GM12872 (cell line): Measurements from ENCODE around the gene TOM1.
A peak's percentile ranks its signal among the peaks of the same experiment; 100 is the strongest.

Source experiments
- TF ChIP-seq, protein P1 (sequence below): IDR thresholded peaks from 3 replicates; pipeline ENCODE4 v1.5.1; 2011; ENCODE audit warnings: low read depth, mild to moderate bottlenecking, low read length, moderate library complexity; ENCODE audit not compliant: insufficient read depth

Gene TOM1

GRCh38 chr22:35299673-35300499, at the start of gene TOM1:
TOM1 (plus strand) TSS chr22:35299894; CDS start chr22:35299929, 35 bp downstream.
- TF ChIP-seq, protein P1, sequence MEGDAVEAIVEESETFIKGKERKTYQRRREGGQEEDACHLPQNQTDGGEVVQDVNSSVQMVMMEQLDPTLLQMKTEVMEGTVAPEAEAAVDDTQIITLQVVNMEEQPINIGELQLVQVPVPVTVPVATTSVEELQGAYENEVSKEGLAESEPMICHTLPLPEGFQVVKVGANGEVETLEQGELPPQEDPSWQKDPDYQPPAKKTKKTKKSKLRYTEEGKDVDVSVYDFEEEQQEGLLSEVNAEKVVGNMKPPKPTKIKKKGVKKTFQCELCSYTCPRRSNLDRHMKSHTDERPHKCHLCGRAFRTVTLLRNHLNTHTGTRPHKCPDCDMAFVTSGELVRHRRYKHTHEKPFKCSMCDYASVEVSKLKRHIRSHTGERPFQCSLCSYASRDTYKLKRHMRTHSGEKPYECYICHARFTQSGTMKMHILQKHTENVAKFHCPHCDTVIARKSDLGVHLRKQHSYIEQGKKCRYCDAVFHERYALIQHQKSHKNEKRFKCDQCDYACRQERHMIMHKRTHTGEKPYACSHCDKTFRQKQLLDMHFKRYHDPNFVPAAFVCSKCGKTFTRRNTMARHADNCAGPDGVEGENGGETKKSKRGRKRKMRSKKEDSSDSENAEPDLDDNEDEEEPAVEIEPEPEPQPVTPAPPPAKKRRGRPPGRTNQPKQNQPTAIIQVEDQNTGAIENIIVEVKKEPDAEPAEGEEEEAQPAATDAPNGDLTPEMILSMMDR, result no peak

- TF ChIP-seq, protein P1, result no peak
Measured at GRCh38 chr22:35250156-35250555, 49.5 kb upstream of the TOM1 start.

DNA sequence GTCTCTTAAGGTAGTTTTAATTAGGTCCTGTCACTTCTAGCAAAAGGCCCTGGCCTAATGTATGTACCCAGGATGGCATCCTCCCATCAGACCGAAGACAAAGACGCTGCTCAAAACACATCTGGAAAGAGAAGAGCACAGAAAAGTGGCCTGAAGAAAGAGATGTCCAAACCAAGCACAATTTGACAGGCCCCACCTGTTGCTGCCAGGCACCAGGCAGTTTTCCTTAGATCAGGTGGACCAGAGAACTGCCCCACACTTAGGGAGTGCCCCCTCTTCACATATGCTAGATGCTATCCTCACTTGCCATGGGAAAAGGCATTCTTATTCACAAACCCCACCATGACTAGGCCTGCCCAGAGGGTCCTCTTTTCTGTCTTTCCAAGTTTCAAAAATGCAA, 45.7 kb upstream of the TOM1 start:
- TF ChIP-seq, protein P1, result no peak

- TF ChIP-seq, protein P1, result no peak
Measured at GRCh38 chr22:35257002-35257320, 42.7 kb upstream of the TOM1 start.

DNA sequence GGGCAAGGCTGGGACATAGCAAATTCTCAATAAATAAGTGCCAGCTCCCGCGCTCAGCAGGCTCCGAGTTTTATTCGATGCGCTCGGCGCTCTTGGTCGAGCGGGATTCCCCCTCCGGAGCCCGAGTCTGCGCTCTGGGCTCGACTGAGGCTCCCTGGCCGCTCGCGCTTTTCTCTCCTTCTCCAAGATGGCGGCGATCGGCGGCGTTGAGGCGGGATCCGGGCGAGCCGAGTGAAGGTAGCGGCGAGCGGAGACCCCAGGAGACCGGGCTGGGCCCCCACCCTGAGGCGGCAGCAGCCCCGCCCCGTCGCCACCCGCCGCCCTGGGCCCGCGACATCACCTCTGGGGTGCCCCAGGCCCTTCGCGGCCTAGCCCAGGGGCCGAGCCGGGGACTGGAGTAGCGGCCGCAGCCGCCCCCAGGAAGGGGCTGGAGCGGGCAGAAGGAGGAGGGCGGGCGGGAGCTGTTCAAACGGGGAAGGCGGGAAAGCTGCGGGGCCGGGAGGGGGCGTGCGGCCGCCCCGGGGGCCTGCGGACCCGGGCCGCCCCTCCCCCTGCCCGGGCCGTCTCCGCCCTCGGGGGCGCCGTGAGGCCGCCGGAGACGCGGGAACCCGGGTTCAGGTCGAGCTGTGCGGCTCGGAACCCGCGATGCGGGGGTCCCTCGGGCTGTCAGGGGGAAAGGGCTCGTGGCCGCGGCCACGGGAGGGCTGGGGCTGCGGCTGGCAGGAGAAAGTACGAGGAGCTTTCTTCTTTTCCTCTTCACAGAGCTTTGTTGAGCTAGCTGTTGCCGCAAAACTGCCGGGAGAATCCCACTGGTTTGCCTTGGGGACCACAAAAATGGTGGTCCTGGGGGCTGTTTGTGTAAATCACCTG, 42.1 kb upstream of the TOM1 start, which contains the start of gene HMGXB4:
TSS of gene HMGXB4 (plus strand) at position 173 of the 870 bp plus-strand sequence. CDS start 4,898 bp downstream, outside the sequence.
- TF ChIP-seq, protein P1, result peak; percentile 16; the same call in 1 of the 3 replicates

DNA sequence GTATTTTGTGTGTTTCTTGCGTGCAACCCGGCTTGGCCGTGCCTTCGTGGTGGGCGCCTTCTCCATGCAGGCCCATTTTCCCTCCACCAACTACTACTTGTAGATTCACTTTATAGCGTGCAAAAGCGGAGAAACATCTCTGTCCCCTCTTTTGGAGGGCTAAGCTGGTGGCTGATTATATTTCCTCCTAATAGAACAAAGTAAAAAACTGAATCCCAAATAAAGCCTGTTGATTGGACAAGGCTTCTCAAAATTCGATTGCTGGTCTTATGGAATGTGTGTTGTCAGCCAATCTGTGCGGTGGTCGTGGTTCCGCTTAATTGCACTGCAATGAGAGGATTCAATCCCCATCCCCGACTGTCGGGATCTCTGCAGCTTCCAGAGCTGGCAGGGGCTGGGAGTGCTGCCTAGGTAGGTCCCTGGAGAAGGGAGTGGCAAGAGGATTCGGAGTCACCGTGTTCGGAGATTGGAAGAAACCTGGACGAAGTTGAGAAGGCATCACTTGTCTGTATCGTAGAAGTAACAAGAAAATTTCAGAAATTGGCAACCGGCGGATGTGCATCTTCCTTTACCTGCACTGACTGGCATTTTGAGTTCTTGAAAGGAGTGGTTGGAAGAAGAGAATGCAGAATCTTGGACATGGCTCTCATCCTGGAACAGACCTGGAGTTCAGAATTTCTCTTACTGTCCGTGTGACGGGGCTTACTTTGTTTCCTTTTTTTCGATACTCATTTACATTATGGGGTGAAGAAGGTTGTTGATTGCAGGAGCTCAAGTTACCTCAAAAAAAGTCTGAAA, 41.3 kb upstream of the TOM1 start:
- TF ChIP-seq, protein P1, result no peak
